Measurements from ENCODE around the gene ADAMTS3. TPM values are rescaled to one million over a fixed set of nuclear protein-coding genes. Genes with fewer than 3 reads are reported as not detected.

The ADAMTS3 gene
- polyA plus RNA-seq, 2 of the 4 experiments (the other 2 are of a cell fraction) = 0.03 TPM; not detected in 1

GRCh38 chr4:72410158-72410557, 158.9 kb downstream of the ADAMTS3 start:
- 14% methylated on average over 3 of the region's 3 CpGs for WGBS (ENCODE audit: missing lambda C conversion rate)
- Histone ChIP-seq H3K4me1 (no peaks in the 10 kb centered on the region), H3K9me3 (no peaks in the 10 kb centered on the region), H3K4me2 (no peak overlapping the region), H3K27ac (no peak overlapping the region), H3K4me3 (no peak overlapping the region)
- POLR2A ChIA-PET = no interaction called here
- ATAC-seq = no peak
- no peak for DNase-seq (ENCODE audit: low read depth in 1 of 2, low spot score in 1 of 2)
- TF ChIP-seq EP300 (IDR thresholded peaks at IDR 0.05) (no peak), RAD21 (conservative IDR thresholded peaks at IDR 0.05 in 1 of 2, IDR thresholded peaks at IDR 0.05 in 1 of 2) (no peak), BCL3 (IDR thresholded peaks at IDR 0.05) (no peak), ZSCAN20 (CRISPR knock-in tag; IDR thresholded peaks at IDR 0.05) (no peak), E2F6 (IDR thresholded peaks at IDR 0.05; ENCODE audit: borderline replicate concordance, low read depth) (no peak), HOXA7 (CRISPR knock-in tag; IDR thresholded peaks at IDR 0.05) (no peak), SREBF2 (IDR thresholded peaks at IDR 0.05) (no peak)
- TF ChIP-seq, protein P1, sequence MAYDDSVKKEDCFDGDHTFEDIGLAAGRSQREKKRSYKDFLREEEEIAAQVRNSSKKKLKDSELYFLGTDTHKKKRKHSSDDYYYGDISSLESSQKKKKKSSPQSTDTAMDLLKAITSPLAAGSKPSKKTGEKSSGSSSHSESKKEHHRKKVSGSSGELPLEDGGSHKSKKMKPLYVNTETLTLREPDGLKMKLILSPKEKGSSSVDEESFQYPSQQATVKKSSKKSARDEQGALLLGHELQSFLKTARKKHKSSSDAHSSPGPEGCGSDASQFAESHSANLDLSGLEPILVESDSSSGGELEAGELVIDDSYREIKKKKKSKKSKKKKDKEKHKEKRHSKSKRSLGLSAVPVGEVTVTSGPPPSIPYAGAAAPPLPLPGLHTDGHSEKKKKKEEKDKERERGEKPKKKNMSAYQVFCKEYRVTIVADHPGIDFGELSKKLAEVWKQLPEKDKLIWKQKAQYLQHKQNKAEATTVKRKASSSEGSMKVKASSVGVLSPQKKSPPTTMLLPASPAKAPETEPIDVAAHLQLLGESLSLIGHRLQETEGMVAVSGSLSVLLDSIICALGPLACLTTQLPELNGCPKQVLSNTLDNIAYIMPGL (CRISPR knock-in tag; IDR thresholded peaks at IDR 0.05; ENCODE audit: borderline replicate concordance) = no peak
- FAIRE-seq = no peak
- CTCF ChIA-PET = no interaction called here

DNA sequence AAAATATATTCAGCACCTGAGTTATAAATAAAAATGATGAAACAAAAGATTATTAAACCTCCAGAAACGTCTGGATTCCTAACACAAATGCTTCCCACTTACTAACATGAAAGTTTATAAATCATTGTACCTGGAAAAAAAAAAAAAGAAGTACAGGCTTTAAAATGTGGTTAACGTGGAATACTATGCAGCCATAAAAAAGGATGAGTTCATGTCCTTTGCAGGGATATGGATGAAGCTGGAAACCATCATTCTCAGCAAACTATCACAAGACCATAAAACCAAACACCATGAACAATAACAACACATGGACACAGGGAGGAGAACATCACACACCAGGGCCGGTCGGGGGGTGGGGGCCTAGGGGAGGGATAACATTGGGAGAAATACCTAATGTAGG, 160.5 kb downstream of the ADAMTS3 start:
- Histone ChIP-seq H3K9me3 (no peaks in the 10 kb centered on the region), H3K4me1 (no peaks in the 10 kb centered on the region), H3K4me2 (no peak overlapping the region), H3K4me3 (no peak overlapping the region), H3K27ac (no peak overlapping the region)
- 24% methylated on average over 4 of the region's 4 CpGs for WGBS (ENCODE audit: missing lambda C conversion rate)
- no peak for FAIRE-seq
- no peak for DNase-seq (ENCODE audit: low read depth in 1 of 2, low spot score in 1 of 2)
- no peak for TF ChIP-seq RNF2 (IDR thresholded peaks at IDR 0.05; ENCODE audit: borderline replicate concordance, low read depth)
- no peak for TF ChIP-seq ZC3H11A (IDR thresholded peaks at IDR 0.05)
- TF ChIP-seq CBX2 (IDR thresholded peaks at IDR 0.05; ENCODE audit: borderline replicate concordance, low read depth) = no peak
- no peak for TF ChIP-seq TFCP2L1 (CRISPR knock-in tag; IDR thresholded peaks at IDR 0.05)
- TF ChIP-seq HOXA7 (CRISPR knock-in tag; IDR thresholded peaks at IDR 0.05) = no peak
- TF ChIP-seq, protein P2, sequence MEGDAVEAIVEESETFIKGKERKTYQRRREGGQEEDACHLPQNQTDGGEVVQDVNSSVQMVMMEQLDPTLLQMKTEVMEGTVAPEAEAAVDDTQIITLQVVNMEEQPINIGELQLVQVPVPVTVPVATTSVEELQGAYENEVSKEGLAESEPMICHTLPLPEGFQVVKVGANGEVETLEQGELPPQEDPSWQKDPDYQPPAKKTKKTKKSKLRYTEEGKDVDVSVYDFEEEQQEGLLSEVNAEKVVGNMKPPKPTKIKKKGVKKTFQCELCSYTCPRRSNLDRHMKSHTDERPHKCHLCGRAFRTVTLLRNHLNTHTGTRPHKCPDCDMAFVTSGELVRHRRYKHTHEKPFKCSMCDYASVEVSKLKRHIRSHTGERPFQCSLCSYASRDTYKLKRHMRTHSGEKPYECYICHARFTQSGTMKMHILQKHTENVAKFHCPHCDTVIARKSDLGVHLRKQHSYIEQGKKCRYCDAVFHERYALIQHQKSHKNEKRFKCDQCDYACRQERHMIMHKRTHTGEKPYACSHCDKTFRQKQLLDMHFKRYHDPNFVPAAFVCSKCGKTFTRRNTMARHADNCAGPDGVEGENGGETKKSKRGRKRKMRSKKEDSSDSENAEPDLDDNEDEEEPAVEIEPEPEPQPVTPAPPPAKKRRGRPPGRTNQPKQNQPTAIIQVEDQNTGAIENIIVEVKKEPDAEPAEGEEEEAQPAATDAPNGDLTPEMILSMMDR (IDR thresholded peaks at IDR 0.05) = no peak
- no peak for TF ChIP-seq FOSL2 (IDR thresholded peaks at IDR 0.05)
- TF ChIP-seq FOSL2 (CRISPR knock-in tag; IDR thresholded peaks at IDR 0.05) = no peak
- TF ChIP-seq, protein P3, sequence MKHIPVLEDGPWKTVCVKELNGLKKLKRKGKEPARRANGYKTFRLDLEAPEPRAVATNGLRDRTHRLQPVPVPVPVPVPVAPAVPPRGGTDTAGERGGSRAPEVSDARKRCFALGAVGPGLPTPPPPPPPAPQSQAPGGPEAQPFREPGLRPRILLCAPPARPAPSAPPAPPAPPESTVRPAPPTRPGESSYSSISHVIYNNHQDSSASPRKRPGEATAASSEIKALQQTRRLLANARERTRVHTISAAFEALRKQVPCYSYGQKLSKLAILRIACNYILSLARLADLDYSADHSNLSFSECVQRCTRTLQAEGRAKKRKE (CRISPR knock-in tag; IDR thresholded peaks at IDR 0.05; ENCODE audit: low read depth) = no peak
- TF ChIP-seq PHF8 (IDR thresholded peaks at IDR 0.05; ENCODE audit: borderline replicate concordance, low read depth) = no peak
- POLR2A ChIA-PET = no interaction called here
- CTCF ChIA-PET = no interaction called here
- ATAC-seq = no peak

DNA sequence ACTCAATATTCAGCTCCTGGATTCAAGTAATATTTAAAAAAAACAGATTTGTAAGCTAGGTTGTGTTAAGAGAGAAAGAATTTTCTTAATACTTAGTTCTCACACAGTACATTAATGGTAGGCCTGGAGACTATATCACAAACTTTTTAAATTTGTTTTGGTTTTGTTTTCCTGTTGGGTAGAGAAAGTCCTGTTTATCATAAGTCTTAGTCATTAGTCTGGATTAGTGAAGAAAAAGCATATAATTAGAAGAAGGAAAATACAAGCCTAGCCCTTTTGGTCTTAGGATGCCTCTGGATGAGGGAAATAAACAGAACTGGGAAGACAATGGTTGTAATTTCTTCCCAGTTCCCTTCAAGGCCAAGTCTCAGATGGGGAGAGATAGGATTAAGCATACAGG, 163.6 kb downstream of the ADAMTS3 start:
- TF ChIP-seq TP53 (CRISPR knock-in tag; IDR thresholded peaks at IDR 0.05) = no peak
- TF ChIP-seq MAX (IDR thresholded peaks at IDR 0.05) = no peak
- TF ChIP-seq NFE2L2 (conservative IDR thresholded peaks at IDR 0.05; ENCODE audit: low read length) = no peak
- TF ChIP-seq HEYL (CRISPR knock-in tag; IDR thresholded peaks at IDR 0.05) = no peak
- no peak for TF ChIP-seq GATA3 (IDR thresholded peaks at IDR 0.05; ENCODE audit: borderline replicate concordance)
- TF ChIP-seq SMC3 (IDR thresholded peaks at IDR 0.05) = no peak
- TF ChIP-seq CBX2 (IDR thresholded peaks at IDR 0.05; ENCODE audit: borderline replicate concordance, low read depth) = no peak
- no peak for FAIRE-seq
- no peaks in the 10 kb centered on the region for H3K9me3 ChIP-seq
- ChIA-PET POLR2A (no interaction called here), CTCF (no interaction called here)
- no peaks in the 10 kb centered on the region for H3K4me1 ChIP-seq
- no peak for DNase-seq (ENCODE audit: low read depth in 1 of 2, low spot score in 1 of 2)
- H3K27ac ChIP-seq = no peak overlapping the region
- H3K4me2 ChIP-seq = no peak overlapping the region
- H3K4me3 ChIP-seq = no peak overlapping the region
- ATAC-seq = no peak
